Endothelial cell of coronary artery (primary cell): ENCODE results near the gene GNG3. TPM values are rescaled to one million over a fixed set of nuclear protein-coding genes. Genes with fewer than 3 reads are reported as not detected.

Experiments
- total RNA-seq: library from RNA; depleted of rRNA; stranded (reverse); fragments of >200 nt; gene quantifications from 2 replicates; pipeline ENCODE4 v1.2.3, GENCODE V29; 2014

Gene GNG3
- total RNA-seq = not detected in 2 replicates

DNA sequence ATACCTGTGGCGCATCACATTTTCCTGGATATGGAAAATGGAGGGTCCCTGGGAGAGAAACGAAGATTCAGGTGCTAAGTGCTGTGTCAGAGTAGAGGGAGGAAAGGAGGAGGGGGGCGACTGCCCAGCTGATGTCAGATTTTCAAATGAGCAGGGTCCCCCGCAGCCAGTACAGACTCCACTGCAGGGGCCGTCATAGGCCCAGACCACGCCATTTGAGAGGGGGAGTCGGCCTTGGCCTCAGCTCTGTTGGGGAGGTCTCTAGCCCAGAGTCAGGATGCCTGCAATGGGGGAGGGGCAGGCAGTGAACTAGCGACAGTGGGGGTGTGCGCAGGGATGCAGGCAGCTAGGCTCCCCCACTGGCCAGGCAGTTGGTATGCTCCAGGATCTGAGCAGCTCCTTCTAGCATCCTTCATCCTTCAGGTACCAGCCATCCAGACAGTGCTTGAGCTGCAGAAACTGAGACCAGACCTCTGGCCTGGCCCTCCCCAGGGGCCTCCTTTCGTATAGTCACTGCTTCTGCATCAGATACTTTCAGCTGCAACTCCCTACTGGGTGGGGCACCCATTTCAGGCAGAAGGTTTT, at the start of gene GNG3, which contains the start of gene BSCL2:
TSS of gene GNG3 (plus strand) at position 400 of the 585 bp plus-strand sequence. CDS start 620 bp downstream, outside the sequence.
TSS of gene BSCL2 (minus strand) at position 148 of the 585 bp plus-strand sequence. CDS start 229 bp downstream, outside the sequence.

DNA sequence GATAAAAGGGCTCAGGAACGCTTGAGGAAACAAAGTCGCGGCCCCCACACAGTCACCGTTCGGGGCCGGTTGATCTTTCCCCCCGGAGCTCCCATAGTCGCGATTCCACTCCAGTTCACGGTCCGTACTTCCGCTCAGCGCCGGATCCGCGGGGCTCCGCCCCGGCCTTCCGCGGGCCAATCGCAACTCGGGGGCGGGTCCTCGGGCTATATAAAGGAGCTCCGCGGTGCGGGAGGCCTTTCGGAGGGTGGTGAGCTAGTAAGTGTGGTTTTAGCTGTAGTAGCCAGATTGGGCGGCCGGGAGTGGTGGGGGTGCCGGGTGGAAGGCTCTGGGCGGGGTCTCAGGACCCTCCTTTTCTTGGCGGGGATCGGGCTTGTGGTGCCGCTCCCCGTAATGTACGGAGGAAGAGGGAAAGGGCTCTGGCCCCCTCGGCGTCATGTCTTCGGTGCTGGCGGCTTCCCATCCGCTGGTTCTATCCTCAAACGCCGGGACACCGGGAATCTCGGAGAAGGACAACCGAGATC, 42.3 kb upstream of the GNG3 start, which contains the start of the genes C11orf98 and CSKMT:
TSS of gene C11orf98 (minus strand) at position 136 of the 524 bp plus-strand sequence. CDS start at position 95, 41 bp downstream.
TSS of gene CSKMT (plus strand) at position 238 of the 524 bp plus-strand sequence. CDS start 568 bp downstream, outside the sequence.

DNA sequence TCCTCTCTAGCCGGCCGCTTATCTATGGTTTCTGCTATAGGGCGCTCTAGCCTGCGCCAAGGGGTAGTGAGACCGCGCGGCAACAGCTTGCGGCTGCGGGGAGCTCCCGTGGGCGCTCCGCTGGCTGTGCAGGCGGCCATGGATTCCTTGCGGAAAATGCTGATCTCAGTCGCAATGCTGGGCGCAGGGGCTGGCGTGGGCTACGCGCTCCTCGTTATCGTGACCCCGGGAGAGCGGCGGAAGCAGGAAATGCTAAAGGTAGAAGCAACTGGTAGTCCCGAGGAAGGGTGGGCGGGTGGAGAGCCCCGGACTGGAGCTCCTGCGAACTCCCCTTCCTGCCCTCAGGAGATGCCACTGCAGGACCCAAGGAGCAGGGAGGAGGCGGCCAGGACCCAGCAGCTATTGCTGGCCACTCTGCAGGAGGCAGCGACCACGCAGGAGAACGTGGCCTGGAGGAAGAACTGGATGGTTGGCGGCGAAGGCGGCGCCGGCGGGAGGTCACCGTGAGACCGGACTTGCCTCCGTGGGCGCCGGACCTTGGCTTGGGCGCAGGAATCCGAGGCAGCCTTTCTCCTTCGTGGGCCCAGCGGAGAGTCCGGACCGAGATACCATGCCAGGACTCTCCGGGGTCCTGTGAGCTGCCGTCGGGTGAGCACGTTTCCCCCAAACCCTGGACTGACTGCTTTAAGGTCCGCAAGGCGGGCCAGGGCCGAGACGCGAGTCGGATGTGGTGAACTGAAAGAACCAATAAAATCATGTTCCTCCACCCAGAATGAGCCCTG, 35.7 kb upstream of the GNG3 start, which contains the start of the genes LBHD1 and UQCC3:
TSS of gene LBHD1 (minus strand) at position 660 of the 782 bp plus-strand sequence. CDS start 2,236 bp downstream, outside the sequence.
TSS of gene UQCC3 (plus strand) at position 66 of the 782 bp plus-strand sequence. CDS start at position 139, 73 bp downstream.

DNA sequence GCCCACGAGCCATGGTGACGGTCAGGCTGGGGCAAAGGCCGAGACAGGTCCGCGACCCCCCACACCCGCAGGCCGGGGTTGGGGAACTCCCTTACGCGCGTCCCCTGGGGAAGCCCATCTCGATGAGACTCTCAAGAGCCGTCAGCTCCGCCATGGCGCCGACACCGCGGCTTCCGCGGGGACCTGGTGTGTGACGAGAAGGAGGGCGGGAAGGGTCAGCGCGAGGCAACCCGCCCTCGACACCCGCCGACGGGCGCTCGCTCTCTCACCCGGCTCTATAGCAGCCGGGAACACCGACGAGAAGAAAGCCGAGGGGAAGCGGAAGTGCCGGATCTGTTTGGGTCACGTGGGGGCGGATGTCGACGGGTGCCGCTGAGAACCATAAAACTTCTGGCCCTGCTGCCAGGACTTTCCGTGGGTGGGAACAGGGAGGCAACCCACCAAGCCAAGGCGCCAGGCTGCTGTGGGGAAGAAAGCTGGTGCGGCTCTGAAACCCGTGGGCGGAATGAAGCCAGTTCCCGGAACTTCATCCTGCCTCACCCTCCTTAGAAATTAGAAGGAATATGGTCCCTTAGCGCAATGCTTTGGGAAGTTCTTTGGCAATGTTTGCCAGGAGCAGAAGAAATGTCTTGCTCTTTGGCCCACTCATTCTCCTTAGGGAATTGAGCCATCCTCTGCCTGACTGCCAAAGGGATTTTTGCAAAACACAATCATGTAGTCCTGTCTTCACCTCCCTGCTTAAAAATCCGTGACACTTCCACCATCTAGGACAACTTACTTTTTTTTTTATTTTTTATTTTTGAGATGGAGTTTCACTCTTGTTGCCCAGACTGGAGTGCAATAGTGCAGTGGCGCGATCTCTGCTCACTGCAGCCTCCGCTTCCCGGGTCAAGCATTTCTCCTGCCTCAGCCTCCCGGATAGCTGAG, 28.4 kb upstream of the GNG3 start, which contains the start of gene UBXN1:
TSS of gene UBXN1 (minus strand) at position 304 of the 927 bp plus-strand sequence. CDS start at position 154, 150 bp downstream.

DNA sequence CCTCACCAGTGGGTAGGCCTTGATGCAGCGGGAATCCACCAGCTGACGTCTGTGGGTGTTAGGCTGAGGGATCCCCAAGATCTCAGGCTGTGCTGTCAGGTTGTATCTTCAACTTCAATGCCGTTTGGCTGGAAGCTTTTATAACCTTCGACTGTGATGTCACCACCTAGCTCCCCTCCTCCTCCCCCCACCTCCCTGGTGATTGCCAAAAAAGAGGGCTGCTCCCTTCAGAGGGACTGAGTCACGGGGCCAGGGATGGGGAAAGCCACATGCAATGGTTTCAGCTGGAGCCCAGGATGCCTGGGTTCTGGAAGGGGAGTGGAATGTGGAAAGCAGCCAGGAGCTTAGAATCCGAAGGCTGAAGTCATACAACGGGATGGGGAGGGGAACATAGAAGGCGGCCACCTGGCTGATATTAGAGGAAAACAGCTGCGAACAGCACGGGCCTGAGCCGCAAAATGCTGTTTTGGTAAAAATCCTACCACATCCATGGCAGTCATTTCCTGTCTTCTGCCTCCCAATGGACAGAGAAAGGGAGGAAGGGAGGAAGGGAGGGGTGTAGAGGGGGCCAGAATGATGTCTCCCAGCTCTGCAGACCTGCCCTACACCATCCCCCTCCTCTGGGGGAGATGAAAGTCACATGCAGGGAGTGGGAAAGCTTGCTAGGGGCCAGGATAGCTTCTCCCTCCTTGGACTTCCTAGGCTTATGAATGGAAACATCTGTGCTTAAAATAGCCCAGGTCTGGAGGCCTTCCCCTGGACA, 17.9 kb upstream of the GNG3 start, which contains the start of gene LRRN4CL:
TSS of gene LRRN4CL (minus strand) at position 110 of the 763 bp plus-strand sequence. CDS start 1,022 bp downstream, outside the sequence.

DNA sequence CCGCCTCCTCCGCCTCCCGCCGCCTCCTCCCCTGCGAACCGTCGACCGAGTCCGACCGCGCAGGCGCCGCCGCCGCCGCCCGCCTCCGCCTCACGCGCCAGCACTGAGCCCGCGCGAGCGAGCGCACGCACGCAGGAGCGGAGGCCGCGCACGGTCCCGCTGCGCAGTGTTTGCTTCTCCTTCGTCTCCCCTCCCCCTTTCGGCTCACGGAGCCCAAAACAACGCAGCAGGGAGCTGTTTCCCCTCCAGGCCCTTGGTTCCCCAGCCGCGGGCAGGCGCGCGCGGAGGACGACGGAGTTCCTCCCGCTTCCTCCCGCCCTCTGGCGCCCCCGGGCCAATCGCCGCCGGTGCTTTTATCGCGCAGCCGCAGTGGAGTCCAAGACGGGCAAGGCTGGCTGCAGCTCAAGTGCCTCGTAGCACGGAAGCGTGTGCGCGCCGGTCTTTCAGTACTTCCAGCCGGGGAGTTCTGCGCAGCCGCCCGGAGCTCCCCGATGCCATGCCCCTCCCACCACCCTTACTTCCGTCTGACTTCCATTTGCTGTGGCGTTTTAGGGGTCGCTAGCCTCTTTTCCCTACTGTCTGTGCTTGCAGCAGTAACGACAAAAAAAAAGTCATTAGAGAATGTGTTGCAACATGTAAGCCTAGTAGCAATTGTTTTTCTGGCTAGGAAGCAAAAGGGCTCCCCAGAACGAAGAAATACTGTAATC, 19.8 kb downstream of the GNG3 start, which contains the start of gene HNRNPUL2:
TSS of gene HNRNPUL2 (minus strand) at position 293 of the 707 bp plus-strand sequence. CDS start 301 bp downstream, outside the sequence.

DNA sequence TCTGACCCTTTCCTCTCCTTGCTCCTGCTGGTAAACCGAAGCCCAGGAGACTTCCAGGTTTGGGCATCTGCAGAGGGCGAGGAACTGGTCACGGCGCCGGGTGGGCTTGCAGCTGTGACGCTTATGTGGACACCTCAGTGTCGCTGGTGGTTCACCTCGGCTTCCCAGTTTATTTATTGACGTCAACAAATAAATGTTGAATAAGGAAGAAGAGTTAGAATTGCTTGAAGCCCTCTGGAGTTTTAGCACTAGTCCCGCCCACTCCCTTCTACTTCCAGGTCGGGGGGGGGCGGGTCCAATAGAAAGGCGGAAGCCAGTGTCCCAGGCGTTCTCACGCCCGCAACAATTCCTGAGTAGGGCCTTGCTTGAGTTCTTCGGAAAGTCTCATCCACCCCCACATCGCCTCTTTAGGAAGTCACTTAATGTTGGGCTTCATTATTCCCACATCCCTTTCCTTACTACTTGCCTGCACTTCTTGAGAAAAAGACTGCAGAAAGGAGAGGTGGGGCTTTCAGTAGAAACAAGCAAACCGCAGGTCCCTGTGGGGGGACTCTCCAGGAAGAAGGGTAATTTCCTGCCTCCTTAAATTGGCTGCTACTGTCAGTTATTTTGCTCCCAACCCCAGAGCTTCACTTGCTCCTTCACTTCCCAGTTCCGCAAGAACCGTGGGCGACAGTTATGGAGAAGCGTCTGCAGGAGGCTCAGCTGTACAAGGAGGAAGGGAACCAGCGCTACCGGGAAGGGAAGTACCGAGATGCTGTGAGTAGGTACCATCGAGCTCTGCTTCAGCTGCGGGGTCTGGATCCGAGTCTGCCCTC, 20.9 kb downstream of the GNG3 start, which contains the start of gene TTC9C:
TSS of gene TTC9C (plus strand) at position 316 of the 818 bp plus-strand sequence. CDS start at position 679, 363 bp downstream.

DNA sequence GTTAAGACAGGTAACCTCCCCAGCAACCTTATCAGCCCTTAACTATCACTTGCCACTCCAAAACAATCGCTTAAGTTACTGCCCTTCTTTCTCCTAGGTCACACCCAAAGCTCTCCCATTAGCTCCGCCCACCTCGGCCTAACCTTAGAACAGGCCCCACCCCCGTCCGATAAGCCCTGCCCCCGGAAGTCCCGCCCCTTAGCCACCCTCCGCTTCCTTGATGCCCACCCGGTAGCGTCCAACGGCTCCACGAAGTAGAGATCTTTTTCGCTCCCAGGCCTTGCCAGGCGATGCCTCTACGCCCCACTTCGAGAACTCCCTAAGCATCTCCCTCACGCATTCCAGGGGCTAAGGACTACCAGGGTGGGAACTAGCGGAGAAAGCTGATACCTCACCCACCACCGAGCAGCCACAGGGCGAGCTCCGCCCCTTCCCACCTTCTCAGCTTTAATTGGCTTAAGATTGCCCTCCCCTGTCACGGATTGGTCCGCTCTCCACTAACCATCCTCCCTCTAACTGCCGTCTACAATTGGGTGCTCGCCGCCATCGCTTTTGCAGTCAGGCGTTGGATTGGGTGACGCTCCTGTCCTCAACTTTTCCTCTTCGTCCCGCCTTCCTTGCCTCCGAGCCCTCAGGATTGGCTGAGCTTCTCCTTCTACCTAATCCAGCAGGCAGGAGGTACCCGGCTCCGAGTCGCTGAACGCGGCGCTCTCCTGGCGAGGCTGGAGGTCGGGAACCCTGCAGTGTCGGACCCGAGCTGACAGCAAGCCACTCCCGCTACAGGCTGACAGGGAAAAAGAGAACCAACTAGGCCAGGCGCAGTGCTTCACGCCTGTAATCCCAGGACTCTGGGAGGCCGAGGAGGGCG, 46.5 kb downstream of the GNG3 start, which contains the start of gene ZBTB3:
TSS of gene ZBTB3 (minus strand) at position 425 of the 868 bp plus-strand sequence. CDS start 496 bp downstream, outside the sequence.

Other genes starting within 250 kb of the GNG3 start
- gene AHNAK, start 160.9 kb upstream of the GNG3 start, total RNA-seq = 414 and 532 TPM in 2 replicates
- 1,547 and 1,726 TPM in 2 replicates for gene EEF1G, start 133.8 kb upstream of the GNG3 start, total RNA-seq
- gene TUT1, start 116.2 kb upstream of the GNG3 start, total RNA-seq = 8.8 and 9.6 TPM in 2 replicates
- gene MTA2, start 105.8 kb upstream of the GNG3 start, total RNA-seq = 158 and 226 TPM in 2 replicates
- gene EML3, start 94.9 kb upstream of the GNG3 start, total RNA-seq = 24.2 and 30.8 TPM in 2 replicates
- gene ROM1, start 94.4 kb upstream of the GNG3 start, total RNA-seq = 7.3 and 8.5 TPM in 2 replicates
- gene B3GAT3, start 85.7 kb upstream of the GNG3 start, total RNA-seq = 12.6 and 20.0 TPM in 2 replicates
- gene GANAB, start 61.1 kb upstream of the GNG3 start, total RNA-seq = 190 and 269 TPM in 2 replicates
- 21.1 and 21.5 TPM in 2 replicates for gene INTS5, start 54.4 kb upstream of the GNG3 start, total RNA-seq
- gene C11orf98, start 42.5 kb upstream of the GNG3 start, total RNA-seq = 46.1 and 53.0 TPM in 2 replicates
- 7.4 and 12.7 TPM in 2 replicates for gene CSKMT, start 42.4 kb upstream of the GNG3 start, total RNA-seq
- gene UQCC3, start 36.0 kb upstream of the GNG3 start, total RNA-seq = 12.2 and 12.8 TPM in 2 replicates
- gene LBHD1, start 35.4 kb upstream of the GNG3 start, total RNA-seq = 1.9 and 2.6 TPM in 2 replicates
- 163 and 210 TPM in 2 replicates for gene UBXN1, start 28.6 kb upstream of the GNG3 start, total RNA-seq
- 0.09 TPM in 2 replicates for gene LRRN4CL, start 18.1 kb upstream of the GNG3 start, total RNA-seq
- gene BSCL2, start 252 bp upstream of the GNG3 start, total RNA-seq = 20.1 and 25.6 TPM in 2 replicates
- gene HNRNPUL2, start 19.8 kb downstream of the GNG3 start, total RNA-seq = 9.8 and 13.6 TPM in 2 replicates
- gene TTC9C, start 20.8 kb downstream of the GNG3 start, total RNA-seq = 32.8 and 33.1 TPM in 2 replicates
- gene ZBTB3, start 46.5 kb downstream of the GNG3 start, total RNA-seq = 6.9 and 8.4 TPM in 2 replicates
- gene POLR2G, start 53.9 kb downstream of the GNG3 start, total RNA-seq = 51.1 and 71.4 TPM in 2 replicates
- gene TAF6L, start 63.7 kb downstream of the GNG3 start, total RNA-seq = 18.4 and 20.5 TPM in 2 replicates
- gene TMEM179B, start 79.7 kb downstream of the GNG3 start, total RNA-seq = 15.9 and 23.5 TPM in 2 replicates
- gene TMEM223, start 84.3 kb downstream of the GNG3 start, total RNA-seq = 9.0 and 16.0 TPM in 2 replicates
- 16.0 and 21.6 TPM in 2 replicates for gene NXF1, start 97.8 kb downstream of the GNG3 start, total RNA-seq
- 36.4 and 40.9 TPM in 2 replicates for gene STX5, start 124.4 kb downstream of the GNG3 start, total RNA-seq
- gene TEX54, start 125.2 kb downstream of the GNG3 start, total RNA-seq = not detected in 2 replicates
- 66.5 and 70.3 TPM in 2 replicates for gene WDR74, start 131.9 kb downstream of the GNG3 start, total RNA-seq
- 121 and 172 TPM in 2 replicates for gene SLC3A2, start 173.2 kb downstream of the GNG3 start, total RNA-seq
- not detected in 2 replicates for gene CHRM1, start 213.7 kb downstream of the GNG3 start, total RNA-seq